ENCODE data around the gene BICD2. TPM values are rescaled to one million over a fixed set of nuclear protein-coding genes. Genes with fewer than 3 reads are reported as not detected.

BICD2 gene
- polyA plus RNA-seq, 1 donor from 2014 or later, result 22.4 TPM

GRCh38 chr9:92663951-92664350, 100.7 kb downstream of the BICD2 start:
- H3K9me2 ChIP-seq (ENCODE audit: insufficient read depth, low read length), result no peaks in the 10 kb centered on the region
- H3F3A ChIP-seq (ENCODE audit: insufficient read depth, low read length, poor library complexity, severe bottlenecking), result no peaks in the 10 kb centered on the region
- H3K36me3 ChIP-seq (ENCODE audit: insufficient read depth, low read length), result no peaks in the 10 kb centered on the region
- H3K4me2 ChIP-seq (ENCODE audit: low read length), result no peak overlapping the region
- H3K27me3 ChIP-seq (ENCODE audit: insufficient read depth, low read depth, low read length), result no peaks in the 10 kb centered on the region
- no peak overlapping the region for H3K27ac ChIP-seq (ENCODE audit: low read length)
- no peaks in the 10 kb centered on the region for H4K20me1 ChIP-seq (ENCODE audit: insufficient read depth)
- peaks cover 21% of the 10 kb centered on the region for H3K79me2 ChIP-seq (replicated peaks; ENCODE audit: insufficient read depth, low read length)
- no peak overlapping the region for H2AFZ ChIP-seq (ENCODE audit: low read depth, low read length)
- no peak overlapping the region for H3K4me3 ChIP-seq (ENCODE audit: low read length)
- TF ChIP-seq EZH2 (IDR thresholded peaks at IDR 0.05; ENCODE audit: borderline replicate concordance, insufficient read depth, low read length, poor library complexity, severe bottlenecking) (no peak), RAD21 (conservative IDR thresholded peaks at IDR 0.05) (no peak), REST (IDR thresholded peaks at IDR 0.05; ENCODE audit: borderline replicate concordance) (no peak), TAF1 (IDR thresholded peaks at IDR 0.05; ENCODE audit: low read depth) (no peak), MXI1 (conservative IDR thresholded peaks at IDR 0.05; ENCODE audit: poor library complexity, severe bottlenecking) (no peak), SMC3 (conservative IDR thresholded peaks at IDR 0.05; ENCODE audit: poor library complexity) (no peak), CTCF (IDR thresholded peaks at IDR 0.05; ENCODE audit: poor library complexity, severe bottlenecking) (no peak), EP300 (conservative IDR thresholded peaks at IDR 0.05; ENCODE audit: poor library complexity, severe bottlenecking) (no peak), POLR2AphosphoS5 (IDR thresholded peaks at IDR 0.05) (no peak)
- no peaks in the 10 kb centered on the region for H3K9me3 ChIP-seq (ENCODE audit: low read length)
- H3K9ac ChIP-seq (ENCODE audit: low read length), result no peak overlapping the region

- no peaks in the 10 kb centered on the region for H3K9me2 ChIP-seq (ENCODE audit: insufficient read depth, low read length)
- H4K20me1 ChIP-seq (ENCODE audit: insufficient read depth), result no peaks in the 10 kb centered on the region
- TF ChIP-seq EP300 (conservative IDR thresholded peaks at IDR 0.05; ENCODE audit: poor library complexity, severe bottlenecking), result no peak
- no peak for TF ChIP-seq SMC3 (conservative IDR thresholded peaks at IDR 0.05; ENCODE audit: poor library complexity)
- no peak for TF ChIP-seq EZH2 (IDR thresholded peaks at IDR 0.05; ENCODE audit: borderline replicate concordance, insufficient read depth, low read length, poor library complexity, severe bottlenecking)
- TF ChIP-seq CTCF (IDR thresholded peaks at IDR 0.05; ENCODE audit: poor library complexity, severe bottlenecking), result no peak
- no peak for TF ChIP-seq REST (IDR thresholded peaks at IDR 0.05; ENCODE audit: borderline replicate concordance)
- TF ChIP-seq MXI1 (conservative IDR thresholded peaks at IDR 0.05; ENCODE audit: poor library complexity, severe bottlenecking), result no peak
- no peak for TF ChIP-seq RAD21 (conservative IDR thresholded peaks at IDR 0.05)
- TF ChIP-seq POLR2AphosphoS5 (IDR thresholded peaks at IDR 0.05), result no peak
- no peak for TF ChIP-seq TAF1 (IDR thresholded peaks at IDR 0.05; ENCODE audit: low read depth)
- H2AFZ ChIP-seq (ENCODE audit: low read depth, low read length), result no peak overlapping the region
- no peak overlapping the region for H3K4me2 ChIP-seq (ENCODE audit: low read length)
- no peaks in the 10 kb centered on the region for H3K36me3 ChIP-seq (ENCODE audit: insufficient read depth, low read length)
- H3F3A ChIP-seq (ENCODE audit: insufficient read depth, low read length, poor library complexity, severe bottlenecking), result no peaks in the 10 kb centered on the region
- H3K9ac ChIP-seq (ENCODE audit: low read length), result no peak overlapping the region
- no peaks in the 10 kb centered on the region for H3K27me3 ChIP-seq (ENCODE audit: insufficient read depth, low read depth, low read length)
- H3K27ac ChIP-seq (ENCODE audit: low read length), result no peak overlapping the region
- no peak overlapping the region for H3K4me3 ChIP-seq (ENCODE audit: low read length)
- H3K79me2 ChIP-seq (replicated peaks; ENCODE audit: insufficient read depth, low read length), result peaks cover 12% of the 10 kb centered on the region
- H3K9me3 ChIP-seq (ENCODE audit: low read length), result no peaks in the 10 kb centered on the region
These were observed 101.5 kb downstream of the BICD2 start for GRCh38 chr9:92663126-92663525.

Data from neural cell (in vitro differentiated cells).